Measurements from ENCODE around the gene PDE9A. TPM values are rescaled to one million over a fixed set of nuclear protein-coding genes. Genes with fewer than 3 reads are reported as not detected.

PDE9A gene
- total and polyA plus RNA-seq, 2 experiments from 2014 or later, result 6.8 to 14.2 TPM

DNA sequence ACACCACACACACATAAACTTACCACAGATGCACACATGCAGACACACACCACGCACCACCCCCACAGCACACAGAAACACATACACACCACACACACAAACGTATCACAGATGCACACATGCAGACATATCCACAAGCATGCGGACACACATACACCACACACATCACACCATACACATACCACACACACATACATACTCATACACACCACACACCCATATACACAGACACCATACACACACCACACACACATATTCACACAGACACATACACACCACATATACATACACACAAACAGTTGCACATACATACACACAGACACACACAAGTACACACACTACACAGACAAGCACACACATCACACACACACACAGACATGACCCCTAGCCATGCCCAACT, 37.5 kb upstream of the PDE9A start:
- Histone ChIP-seq H3K4me3 (no peak overlapping the region), H3K9me3 (ENCODE audit: low read depth) (no peaks in the 10 kb centered on the region)
- TF ChIP-seq, protein P1, sequence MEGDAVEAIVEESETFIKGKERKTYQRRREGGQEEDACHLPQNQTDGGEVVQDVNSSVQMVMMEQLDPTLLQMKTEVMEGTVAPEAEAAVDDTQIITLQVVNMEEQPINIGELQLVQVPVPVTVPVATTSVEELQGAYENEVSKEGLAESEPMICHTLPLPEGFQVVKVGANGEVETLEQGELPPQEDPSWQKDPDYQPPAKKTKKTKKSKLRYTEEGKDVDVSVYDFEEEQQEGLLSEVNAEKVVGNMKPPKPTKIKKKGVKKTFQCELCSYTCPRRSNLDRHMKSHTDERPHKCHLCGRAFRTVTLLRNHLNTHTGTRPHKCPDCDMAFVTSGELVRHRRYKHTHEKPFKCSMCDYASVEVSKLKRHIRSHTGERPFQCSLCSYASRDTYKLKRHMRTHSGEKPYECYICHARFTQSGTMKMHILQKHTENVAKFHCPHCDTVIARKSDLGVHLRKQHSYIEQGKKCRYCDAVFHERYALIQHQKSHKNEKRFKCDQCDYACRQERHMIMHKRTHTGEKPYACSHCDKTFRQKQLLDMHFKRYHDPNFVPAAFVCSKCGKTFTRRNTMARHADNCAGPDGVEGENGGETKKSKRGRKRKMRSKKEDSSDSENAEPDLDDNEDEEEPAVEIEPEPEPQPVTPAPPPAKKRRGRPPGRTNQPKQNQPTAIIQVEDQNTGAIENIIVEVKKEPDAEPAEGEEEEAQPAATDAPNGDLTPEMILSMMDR (IDR thresholded peaks at IDR 0.05; ENCODE audit: low read depth, low read length), result no peak

DNA sequence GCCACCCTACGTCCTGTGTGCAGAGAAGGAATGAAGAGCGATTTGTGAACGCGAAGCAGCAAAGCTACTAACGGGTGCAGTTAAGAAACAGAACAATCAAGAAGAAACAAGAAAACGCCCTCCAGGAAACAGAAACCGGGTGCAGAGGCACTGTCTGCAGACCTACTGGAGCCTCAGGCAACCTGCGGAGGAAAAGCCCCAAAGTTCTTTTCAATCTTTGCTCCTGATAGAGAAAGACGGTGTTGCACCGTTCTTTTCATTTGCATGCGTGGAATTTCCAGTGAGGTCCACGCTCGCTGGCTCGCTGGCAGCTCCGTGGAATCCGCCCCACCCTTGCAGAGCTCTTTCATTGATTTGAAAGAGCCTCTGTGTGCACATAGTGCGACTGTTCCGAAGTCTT, 37.0 kb upstream of the PDE9A start:
- Histone ChIP-seq H3K4me3 (no peak overlapping the region), H3K36me3 (no peaks in the 10 kb centered on the region), H3K4me1 (ENCODE audit: low read depth) (no peaks in the 10 kb centered on the region), H3K9me3 (ENCODE audit: low read depth) (no peaks in the 10 kb centered on the region), H3K27me3 (no peaks in the 10 kb centered on the region), H3K27ac (no peak overlapping the region)
- DNase-seq (ENCODE audit: low read depth in 1 of 2, low spot score in 1 of 2), result no peak
- TF ChIP-seq, protein P1 (IDR thresholded peaks at IDR 0.05; ENCODE audit: low read depth, low read length), result no peak

More for the DNA sequence above, 37.5 kb upstream of the PDE9A start:
- Histone ChIP-seq H3K36me3 (no peaks in the 10 kb centered on the region), H3K4me1 (ENCODE audit: low read depth) (no peaks in the 10 kb centered on the region), H3K27me3 (no peaks in the 10 kb centered on the region), H3K27ac (no peak overlapping the region)
- DNase-seq (ENCODE audit: low read depth in 1 of 2, low spot score in 1 of 2), result no peak

DNA sequence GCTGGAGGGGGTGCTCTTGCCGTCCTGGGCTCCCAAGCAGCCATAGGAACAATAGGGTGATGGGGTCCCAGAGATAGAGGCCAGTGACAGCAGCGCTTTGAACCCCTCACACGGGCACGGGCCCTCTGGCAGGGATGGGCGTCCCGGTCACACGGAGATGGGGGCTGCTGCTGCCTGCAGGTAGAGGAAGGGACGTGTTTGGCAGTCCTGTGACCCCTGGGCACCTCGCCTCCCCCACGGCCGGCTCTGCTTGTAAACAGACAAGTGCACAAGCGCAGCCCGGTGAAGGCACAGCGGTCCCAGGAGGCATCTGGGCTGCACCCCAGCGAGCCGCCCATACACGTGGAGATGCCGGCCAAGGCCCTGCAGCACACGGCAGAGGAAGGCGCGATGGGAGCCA, 36.5 kb upstream of the PDE9A start:
- TF ChIP-seq, protein P1 (IDR thresholded peaks at IDR 0.05; ENCODE audit: low read depth, low read length), result no peak
- Histone ChIP-seq H3K4me1 (ENCODE audit: low read depth) (no peaks in the 10 kb centered on the region), H3K27ac (no peak overlapping the region), H3K36me3 (no peaks in the 10 kb centered on the region), H3K27me3 (no peaks in the 10 kb centered on the region), H3K4me3 (no peak overlapping the region), H3K9me3 (ENCODE audit: low read depth) (no peaks in the 10 kb centered on the region)
- no peak for DNase-seq (ENCODE audit: low read depth in 1 of 2, low spot score in 1 of 2)

DNA sequence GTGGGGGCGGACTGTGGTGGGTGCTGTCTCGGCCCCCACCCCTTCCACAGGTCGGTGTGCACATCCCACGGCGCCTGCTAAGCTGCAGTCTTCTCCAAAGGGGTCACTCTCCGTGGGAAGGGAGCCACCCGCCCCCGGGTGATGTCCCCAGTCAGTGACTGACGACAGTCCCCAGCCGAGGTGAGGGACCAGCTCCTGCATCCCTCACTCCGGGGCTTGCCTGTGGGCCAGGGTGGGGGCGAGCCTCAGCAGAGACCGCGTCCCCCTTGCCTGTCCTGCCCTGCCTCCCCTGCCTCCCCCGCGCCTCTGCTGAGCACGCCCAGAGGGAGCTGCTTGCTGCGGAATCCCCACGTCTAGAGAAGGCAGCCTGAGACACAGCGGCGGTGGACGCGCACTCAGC, 35.9 kb upstream of the PDE9A start:
- Histone ChIP-seq H3K36me3 (no peaks in the 10 kb centered on the region), H3K4me3 (no peak overlapping the region), H3K9me3 (ENCODE audit: low read depth) (no peaks in the 10 kb centered on the region), H3K27me3 (no peaks in the 10 kb centered on the region), H3K4me1 (ENCODE audit: low read depth) (no peaks in the 10 kb centered on the region), H3K27ac (no peak overlapping the region)
- TF ChIP-seq, protein P1 (IDR thresholded peaks at IDR 0.05; ENCODE audit: low read depth, low read length), result no peak
- no peak for DNase-seq (ENCODE audit: low read depth in 1 of 2, low spot score in 1 of 2)

DNA sequence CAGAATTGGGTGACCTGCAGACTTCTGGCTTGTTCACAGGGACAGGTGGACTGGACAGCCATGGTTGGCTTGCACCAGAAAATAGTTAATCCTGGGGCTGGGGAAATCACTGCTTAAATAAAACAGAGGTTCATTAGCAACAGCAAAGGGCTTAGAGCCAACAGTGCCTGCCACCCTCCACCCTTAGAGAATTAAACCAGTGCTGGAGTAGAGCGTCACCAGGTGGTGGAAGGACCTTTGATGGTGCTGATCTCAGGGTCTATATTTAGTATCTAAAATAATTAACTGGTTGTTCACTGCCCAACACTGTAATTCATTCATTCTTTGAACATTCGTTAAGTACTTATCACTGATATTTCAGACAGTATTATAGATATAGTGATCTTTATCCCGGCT, 34.7 kb upstream of the PDE9A start:
- DNase-seq (ENCODE audit: low read depth in 1 of 2, low spot score in 1 of 2), result no peak
- H3K4me1 ChIP-seq (ENCODE audit: low read depth), result no peaks in the 10 kb centered on the region

More for the DNA sequence above, 34.7 kb upstream of the PDE9A start:
- Histone ChIP-seq H3K9me3 (ENCODE audit: low read depth) (no peaks in the 10 kb centered on the region), H3K27me3 (no peaks in the 10 kb centered on the region), H3K4me3 (no peak overlapping the region), H3K36me3 (no peaks in the 10 kb centered on the region), H3K27ac (no peak overlapping the region)
- TF ChIP-seq, protein P1 (IDR thresholded peaks at IDR 0.05; ENCODE audit: low read depth, low read length), result no peak
